Activated naive CD8-positive, alpha-beta T cell treated with anti-CD3 and anti-CD28 coated beads, Interleukin-2, amount 50 U/mL, for 16 hours (primary cell): Measurements from ENCODE around the gene DNAH9.
"Not testable (repeated sequence)": the region's sequence is repeated elsewhere in the genome, so short reads cannot be mapped to it uniquely, and the experiment has no call there.

ENCODE experiments used
- DNase-seq: peaks from one replicate; pipeline ENCODE4 v3.0.0-alpha.2; 2020; ENCODE audit warnings: low read depth, low spot score

DNAH9 gene

GRCh38 chr17:11952610-11953009 is 354.3 kb downstream of the DNAH9 start:
- no peak for DNase-seq

GRCh38 chr17:11953924-11954323 is 355.7 kb downstream of the DNAH9 start:
- DNase-seq, result no peak

GRCh38 chr17:11954936-11955335 is 356.7 kb downstream of the DNAH9 start:
- DNase-seq, result no peak

GRCh38 chr17:11969565-11969964 is 371.3 kb downstream of the DNAH9 start:
- DNase-seq, result no peak

GRCh38 chr17:11972741-11973140 is 374.5 kb downstream of the DNAH9 start:
- DNase-seq, result not testable (repeated sequence)

- no peak for DNase-seq
Measured at GRCh38 chr17:11979795-11980194, 381.5 kb downstream of the DNAH9 start.

- no peak for DNase-seq
Measured at GRCh38 chr17:11980813-11981212, 382.5 kb downstream of the DNAH9 start.

GRCh38 chr17:11981862-11982261 is 383.6 kb downstream of the DNAH9 start:
- DNase-seq, result no peak

- no peak for DNase-seq
Measured at GRCh38 chr17:11986179-11986941, 388.1 kb downstream of the DNAH9 start.

- no peak for DNase-seq
Measured at GRCh38 chr17:11986942-11987329, 388.7 kb downstream of the DNAH9 start.

GRCh38 chr17:11990363-11990983 is 392.2 kb downstream of the DNAH9 start:
- DNase-seq, result no peak

GRCh38 chr17:11991461-11991860 is 393.2 kb downstream of the DNAH9 start:
- no peak for DNase-seq

- DNase-seq, result peak; percentile 8
Measured at GRCh38 chr17:11996722-11997146, 398.5 kb downstream of the DNAH9 start.

GRCh38 chr17:11997147-11997971 is 399.1 kb downstream of the DNAH9 start, which contains the start of gene ZNF18:
TSS of gene ZNF18 (minus strand) at chr17:11997475. CDS start at chr17:11992829, 4,646 bp downstream.
- peak; percentile 91 for DNase-seq

GRCh38 chr17:11997972-11998233 is 399.6 kb downstream of the DNAH9 start:
- DNase-seq, result no peak

- no peak for DNase-seq
Measured at GRCh38 chr17:11999696-12000095, 401.4 kb downstream of the DNAH9 start.

- no peak for DNase-seq
Measured at GRCh38 chr17:12007466-12007865, 409.2 kb downstream of the DNAH9 start.
